HAP-1 (cell line): ENCODE measurements around the gene FKBP5.
"Not testable (repeated sequence)": the region's sequence is repeated elsewhere in the genome, so short reads cannot be mapped to it uniquely, and the experiment has no call there.

Experiments
- DNase-seq, 2 experiments: peaks; one replicate each; pipeline ENCODE4 v3.0.0-alpha.2; 2016 to 2020; ENCODE audit warnings: low spot score in 2 of 2
- H3K27me3 ChIP-seq: fragments of 250-450 bp; sonication (Bioruptor Pico); 2 replicates; pipeline ENCODE4 v1.5.1; 2020; ENCODE audit warnings: low read depth, mild to moderate bottlenecking, moderate library complexity
- H3K36me3 ChIP-seq: fragments of 250-450 bp; sonication (Bioruptor Pico); replicated peaks from 2 replicates; pipeline ENCODE4 v1.5.1; 2020; ENCODE audit warnings: mild to moderate bottlenecking
- H3K4me1 ChIP-seq: fragments of 250-450 bp; sonication (Bioruptor Pico); 2 replicates; pipeline ENCODE4 v1.5.1; 2020; ENCODE audit warnings: mild to moderate bottlenecking
- H3K4me3 ChIP-seq: fragments of 250-450 bp; sonication (Bioruptor Pico); 2 replicates; pipeline ENCODE4 v1.5.1; 2020; ENCODE audit warnings: mild to moderate bottlenecking, moderate library complexity
- H3K9me3 ChIP-seq: fragments of 250-450 bp; sonication (Bioruptor Pico); 2 replicates; pipeline ENCODE4 v1.5.1; 2020; ENCODE audit warnings: mild to moderate bottlenecking, moderate library complexity
- in situ Hi-C: fragments of 300-500 bp; cut with MboI; formaldehyde crosslinking; loops from 3 replicates; pipeline ENCODE4 v1.14.3; 2020; ENCODE audit warnings: low sequenced_read_pairs, inconsistent platforms, mixed read lengths

The FKBP5 gene

DNA sequence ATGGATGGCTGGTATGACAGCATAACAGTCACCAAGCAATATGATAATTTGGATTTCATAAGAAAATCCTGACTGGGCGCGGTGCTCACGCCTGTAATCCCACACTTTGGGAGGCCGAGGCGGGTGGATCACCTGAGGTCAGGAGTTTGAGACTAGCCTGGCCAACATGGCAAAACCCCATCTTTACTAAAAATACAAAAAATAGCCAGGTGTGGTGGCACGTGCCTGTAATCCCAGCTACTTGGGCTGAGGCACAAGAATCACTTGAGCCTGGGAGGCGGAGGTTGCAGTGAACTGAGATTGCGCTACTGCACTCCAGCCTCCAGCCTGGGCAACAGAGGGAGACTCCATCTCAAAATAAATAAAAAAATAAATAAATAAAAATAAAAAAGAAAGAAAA is 90.1 kb downstream of the FKBP5 start:
- DNase-seq, in situ Hi-C loops: not testable (repeated sequence)

GRCh38 chr6:35596448-35597442 is 92.0 kb downstream of the FKBP5 start:
- H3K9me3 ChIP-seq: no peaks in the 10 kb centered on the region
- peaks cover 11% of the 10 kb centered on the region for H3K36me3 ChIP-seq
- in situ Hi-C loops: no loop called here
- DNase-seq: no peak
- H3K27me3 ChIP-seq: no peaks in the 10 kb centered on the region
- peaks cover 9% of the 10 kb centered on the region for H3K4me1 ChIP-seq
- H3K4me3 ChIP-seq: no peak overlapping the region

More for the DNA sequence above, 90.1 kb downstream of the FKBP5 start:
- Histone ChIP-seq H3K4me1 (peaks cover 19% of the 10 kb centered on the region), H3K36me3 (peaks cover 11% of the 10 kb centered on the region)
- H3K9me3 ChIP-seq, H3K27me3 ChIP-seq, H3K4me3 ChIP-seq: not testable (repeated sequence)

DNA sequence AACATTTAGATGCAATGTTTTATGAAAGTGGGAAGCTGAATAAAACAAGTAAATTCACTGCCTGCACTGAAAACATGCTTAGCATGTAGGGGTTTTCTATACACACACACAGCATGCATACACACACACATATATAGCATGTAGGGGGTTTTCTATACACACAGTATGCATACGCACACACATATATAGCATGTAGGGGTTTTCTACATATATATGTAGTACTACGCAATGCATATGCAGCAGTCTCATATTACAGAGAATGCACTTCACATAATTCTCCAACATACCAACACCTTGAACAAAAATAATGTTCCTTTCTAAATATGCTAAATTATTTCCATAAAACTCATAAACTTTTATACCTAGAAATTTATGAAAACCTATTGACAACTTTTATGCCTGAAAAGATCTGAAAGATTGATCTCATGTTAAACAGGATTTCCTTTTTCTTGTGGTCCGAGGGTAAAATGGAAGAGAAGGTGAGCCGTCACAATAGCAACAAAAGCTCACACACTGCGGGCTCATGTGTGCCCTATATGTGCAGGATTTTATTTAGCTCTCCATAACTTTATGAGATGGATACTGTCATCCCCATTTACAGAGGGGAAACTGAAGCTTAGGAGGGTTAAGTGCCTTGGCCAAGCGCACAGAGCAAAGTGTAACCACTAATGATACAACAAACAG is 94.1 kb downstream of the FKBP5 start:
- no peak for DNase-seq
- H3K36me3 ChIP-seq: peaks cover 10% of the 10 kb centered on the region
- H3K9me3 ChIP-seq: no peaks in the 10 kb centered on the region
- H3K4me1 ChIP-seq: no peaks in the 10 kb centered on the region
- in situ Hi-C loops: no loop called here
- no peaks in the 10 kb centered on the region for H3K27me3 ChIP-seq
- no peak overlapping the region for H3K4me3 ChIP-seq

DNA sequence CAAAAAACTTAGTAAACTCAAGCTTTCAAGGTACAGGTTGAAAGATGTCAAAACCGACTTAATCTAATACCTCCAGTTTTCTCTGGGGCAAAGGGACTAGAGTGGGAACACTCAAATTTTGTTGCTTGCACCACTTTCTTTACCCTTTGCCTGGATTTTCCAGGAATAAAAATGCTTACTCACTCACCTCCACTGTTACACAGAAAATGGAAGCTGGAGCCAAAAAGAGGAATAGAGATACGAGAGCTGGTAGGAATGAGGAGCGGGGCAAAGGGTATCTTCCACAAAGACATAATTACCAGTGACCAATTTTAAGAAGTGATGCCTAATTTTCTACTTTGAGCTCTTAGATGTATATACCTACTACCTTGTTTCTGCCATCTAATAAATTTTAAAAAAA is 96.5 kb downstream of the FKBP5 start:
- in situ Hi-C loops: no loop called here
- no peak overlapping the region for H3K4me3 ChIP-seq
- H3K36me3 ChIP-seq: peaks cover 13% of the 10 kb centered on the region
- no peak for DNase-seq
- H3K4me1 ChIP-seq: no peaks in the 10 kb centered on the region
- H3K9me3 ChIP-seq: no peaks in the 10 kb centered on the region
- no peaks in the 10 kb centered on the region for H3K27me3 ChIP-seq

DNA sequence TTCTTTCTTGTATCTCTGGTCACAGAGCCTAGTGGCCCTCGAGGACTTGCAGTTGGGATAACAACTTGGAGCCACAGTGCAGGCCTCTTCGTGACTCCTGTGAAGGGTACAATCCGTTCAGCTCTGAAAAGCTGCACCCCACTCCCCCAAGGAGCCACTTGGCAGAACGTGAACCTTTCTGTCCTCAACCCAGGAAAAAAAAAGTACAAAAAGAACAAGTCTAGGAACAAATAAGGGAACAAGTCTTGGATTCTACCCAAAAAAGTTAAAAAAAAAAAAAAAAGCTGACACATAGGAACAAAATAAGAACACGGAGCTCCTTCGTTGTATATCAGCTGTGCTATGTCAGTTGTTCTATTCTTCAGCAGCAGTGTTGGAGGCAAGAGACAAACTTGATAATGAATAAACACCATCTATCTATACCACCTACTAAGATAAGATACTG is 98.1 kb downstream of the FKBP5 start:
- in situ Hi-C loops: no loop called here
- H3K27me3 ChIP-seq: no peaks in the 10 kb centered on the region
- no peak overlapping the region for H3K4me3 ChIP-seq
- peaks cover 10% of the 10 kb centered on the region for H3K36me3 ChIP-seq
- no peaks in the 10 kb centered on the region for H3K9me3 ChIP-seq
- H3K4me1 ChIP-seq: no peaks in the 10 kb centered on the region
- no peak for DNase-seq

DNA sequence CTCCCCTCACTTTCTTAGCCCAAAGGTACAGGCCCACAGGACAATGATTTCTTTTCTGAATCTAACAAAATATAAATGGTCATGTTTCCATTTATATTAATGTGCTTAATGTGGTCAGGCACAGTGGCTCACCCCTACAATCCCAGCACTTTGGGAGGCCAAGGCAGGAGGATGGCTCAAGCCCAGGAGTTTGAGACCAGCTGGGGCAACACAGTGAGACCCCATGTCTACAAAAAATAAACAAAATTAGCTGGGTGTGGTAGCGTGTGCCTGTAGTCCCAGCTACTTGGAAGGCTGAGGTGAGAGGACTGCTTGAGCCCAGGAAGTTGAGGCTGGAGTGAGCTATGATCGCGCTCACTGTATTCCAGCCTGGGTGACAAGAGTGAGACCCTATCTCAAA is 98.8 kb downstream of the FKBP5 start:
- H3K36me3 ChIP-seq: peaks cover 10% of the 10 kb centered on the region
- H3K9me3 ChIP-seq: no peaks in the 10 kb centered on the region
- DNase-seq: no peak
- H3K4me1 ChIP-seq: no peaks in the 10 kb centered on the region
- H3K27me3 ChIP-seq: no peaks in the 10 kb centered on the region
- no peak overlapping the region for H3K4me3 ChIP-seq
- in situ Hi-C loops: no loop called here

DNA sequence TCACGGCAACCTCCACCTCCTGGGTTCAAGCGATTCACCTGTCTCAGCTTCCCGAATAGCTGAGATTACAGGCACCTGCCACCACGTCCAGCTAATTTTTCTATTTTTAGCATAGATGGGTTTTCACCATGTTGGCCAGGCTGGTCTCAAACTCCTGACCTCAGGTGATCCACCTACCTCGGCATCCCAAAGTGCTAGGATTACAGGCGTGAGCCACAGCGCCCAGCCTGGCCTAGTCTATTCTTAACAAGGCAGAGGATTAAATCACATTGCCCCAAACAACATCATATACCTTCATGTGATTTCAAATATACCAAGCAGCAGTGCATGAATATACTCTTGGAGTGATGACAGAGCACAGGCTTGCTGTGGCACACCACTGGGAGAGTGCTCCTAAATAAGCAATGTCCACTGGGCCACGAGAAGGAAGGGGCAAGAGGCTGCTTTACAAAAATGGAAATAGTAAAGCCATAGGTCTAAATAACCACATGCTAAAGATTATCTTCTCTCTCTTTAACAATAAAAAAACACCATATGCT is 99.4 kb downstream of the FKBP5 start:
- Histone ChIP-seq H3K36me3 (peaks cover 7% of the 10 kb centered on the region), H3K4me3 (no peak overlapping the region), H3K4me1 (no peaks in the 10 kb centered on the region), H3K9me3 (no peaks in the 10 kb centered on the region), H3K27me3 (no peaks in the 10 kb centered on the region)
- in situ Hi-C loops: no loop called here
- no peak for DNase-seq

DNA sequence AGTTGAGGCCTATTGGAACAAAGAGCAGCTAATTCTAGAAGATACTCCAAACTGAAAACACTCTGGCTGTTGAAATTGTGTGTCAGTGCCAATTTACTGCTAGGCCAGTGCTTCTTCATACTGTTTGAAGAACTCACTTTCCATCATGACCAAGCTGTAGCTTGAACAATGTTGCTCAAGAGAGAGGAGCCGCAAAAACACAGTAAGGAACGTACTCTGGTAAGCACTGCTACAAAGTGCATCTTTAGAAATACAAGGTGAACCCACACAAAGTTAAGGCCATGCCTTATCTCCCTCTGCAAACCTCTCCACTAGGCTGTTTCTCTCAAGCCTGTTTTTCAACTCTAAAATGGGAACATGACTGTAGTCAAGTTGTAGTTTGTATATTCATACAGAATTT is 101.5 kb downstream of the FKBP5 start:
- in situ Hi-C loops: no loop called here
- H3K36me3 ChIP-seq: peaks cover 6% of the 10 kb centered on the region

DNA sequence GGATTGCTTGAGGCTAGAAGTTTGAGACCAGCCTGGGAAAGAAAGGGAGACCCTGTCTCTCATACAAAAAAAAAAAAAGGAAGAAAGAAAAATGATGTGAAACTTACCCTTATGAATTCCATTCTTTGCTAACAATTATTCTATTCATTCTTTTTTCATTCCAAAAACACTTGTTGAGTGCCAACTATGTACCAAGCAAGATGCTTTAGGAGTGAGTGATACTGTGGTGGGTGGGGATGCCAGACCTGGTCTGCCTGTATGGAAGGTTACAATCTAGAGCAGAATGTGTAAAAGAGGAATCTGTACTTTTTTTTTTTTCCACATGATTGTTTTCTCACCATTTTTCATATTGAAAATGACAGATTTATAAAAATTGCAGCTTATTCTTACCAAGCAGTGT is 102.2 kb downstream of the FKBP5 start:
- peaks cover 6% of the 10 kb centered on the region for H3K36me3 ChIP-seq
- in situ Hi-C loops: no loop called here

More for the DNA sequence above, 101.5 kb downstream of the FKBP5 start:
- no peaks in the 10 kb centered on the region for H3K27me3 ChIP-seq
- H3K9me3 ChIP-seq: no peaks in the 10 kb centered on the region
- DNase-seq: no peak
- no peak overlapping the region for H3K4me3 ChIP-seq
- H3K4me1 ChIP-seq: no peaks in the 10 kb centered on the region

GRCh38 chr6:35585658-35586057 is 103.1 kb downstream of the FKBP5 start:
- Histone ChIP-seq H3K27me3 (no peaks in the 10 kb centered on the region), H3K9me3 (no peaks in the 10 kb centered on the region), H3K4me3 (no peak overlapping the region), H3K4me1 (no peaks in the 10 kb centered on the region), H3K36me3 (peaks cover 3% of the 10 kb centered on the region)
- DNase-seq: no peak
- in situ Hi-C loops: no loop called here

More for the DNA sequence above, 102.2 kb downstream of the FKBP5 start:
- Histone ChIP-seq H3K4me1 (no peaks in the 10 kb centered on the region), H3K9me3 (no peaks in the 10 kb centered on the region), H3K4me3 (no peak overlapping the region), H3K27me3 (no peaks in the 10 kb centered on the region)
- DNase-seq: no peak

DNA sequence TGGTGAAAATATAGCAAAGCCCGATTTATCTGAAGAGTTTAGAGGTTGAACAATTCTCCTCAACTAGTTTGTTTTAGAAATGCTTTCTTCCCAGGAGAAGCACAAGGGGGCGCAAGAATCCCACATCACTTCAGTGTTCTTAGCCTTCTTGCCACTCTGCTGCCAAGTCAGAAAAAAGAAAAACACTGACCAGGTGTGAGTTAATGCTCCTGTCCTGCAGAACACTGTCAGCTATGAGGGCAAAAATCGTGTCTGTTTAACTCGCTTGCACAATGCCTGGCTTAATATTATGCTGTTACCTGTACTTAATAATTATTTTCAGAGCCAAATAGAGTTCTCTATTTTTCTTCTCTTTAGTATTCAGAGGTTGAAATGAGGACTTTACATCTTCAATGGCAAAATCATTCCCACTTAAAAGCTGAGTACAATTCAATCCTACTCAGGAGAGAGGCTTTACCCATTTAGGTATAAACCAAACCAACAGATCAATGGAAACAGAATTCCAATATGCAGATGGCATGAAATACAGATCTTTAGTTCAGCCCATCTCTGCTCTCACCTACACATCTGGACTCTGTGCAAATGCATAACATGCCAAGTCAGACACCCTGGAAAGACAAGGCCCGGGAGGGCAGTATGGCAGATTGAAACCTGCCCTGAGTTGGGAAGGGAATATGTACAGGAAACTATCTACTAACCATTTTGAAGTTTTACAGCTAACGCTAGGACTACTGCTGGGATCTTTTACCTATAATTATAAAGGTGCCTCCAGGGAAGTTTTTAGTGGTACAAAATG is 104.6 kb downstream of the FKBP5 start:
- in situ Hi-C loops: loop anchor here (5.0 kb wide), 1 partner anchor 153 kb away; the partner anchor contains the start of gene ARMC12
- Histone ChIP-seq H3K4me3 (no peak overlapping the region), H3K4me1 (no peaks in the 10 kb centered on the region), H3K9me3 (no peaks in the 10 kb centered on the region), H3K36me3 (peaks cover 5% of the 10 kb centered on the region; the same call in 1 of the 2 replicates), H3K27me3 (no peaks in the 10 kb centered on the region)
- peak; percentile 74 to 76 for DNase-seq

DNA sequence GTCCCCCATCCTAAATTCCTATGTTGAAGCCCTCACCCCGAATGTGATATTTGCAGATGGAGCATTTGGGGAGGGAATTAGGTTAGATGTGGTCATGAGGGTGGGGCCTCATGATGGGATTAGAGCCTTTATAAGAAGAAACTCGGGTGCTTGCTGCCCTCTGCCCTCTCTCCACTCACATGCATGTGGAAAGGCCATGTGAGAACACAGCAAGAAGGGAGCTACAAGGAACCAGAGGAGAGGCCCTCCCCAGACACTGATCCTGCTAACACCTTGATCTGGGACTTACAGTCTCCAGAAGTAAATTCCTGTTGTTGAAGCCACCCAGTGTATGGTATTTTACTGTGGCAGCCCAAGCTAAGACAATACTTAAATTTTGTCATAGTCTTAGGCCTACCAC is 106.4 kb downstream of the FKBP5 start:
- no peak for DNase-seq
- Histone ChIP-seq H3K36me3 (peaks cover 4% of the 10 kb centered on the region), H3K9me3 (no peaks in the 10 kb centered on the region), H3K4me3 (no peak overlapping the region), H3K4me1 (no peaks in the 10 kb centered on the region), H3K27me3 (no peaks in the 10 kb centered on the region)
- in situ Hi-C loops: loop anchor here (5.0 kb wide), 1 partner anchor 155 kb away; the partner anchor contains the start of gene ARMC12

GRCh38 chr6:35581633-35582032 is 107.1 kb downstream of the FKBP5 start:
- no peak for DNase-seq
- in situ Hi-C loops: loop anchor here (5.0 kb wide), 1 partner anchor 156 kb away; the partner anchor contains the start of gene ARMC12
- Histone ChIP-seq H3K4me1 (no peaks in the 10 kb centered on the region), H3K27me3 (no peaks in the 10 kb centered on the region), H3K36me3 (peaks cover 11% of the 10 kb centered on the region), H3K4me3 (no peak overlapping the region), H3K9me3 (no peaks in the 10 kb centered on the region)
